Suprapubic skin (tissue), 4 donors: Measurements from ENCODE around the gene SLC35E1. TPM values are rescaled to one million over a fixed set of nuclear protein-coding genes. Genes with fewer than 3 reads are reported as not detected.

Experiments
- DNase-seq, 2 donors: peaks; one replicate each; pipeline ENCODE4 v3.0.0-alpha.2; 2019; ENCODE audit warnings: low spot score in 2 of 2
- H3K27ac ChIP-seq: fragments of 200-600 bp; sonication (generic); one replicate; pipeline ENCODE4 v1.5.1; 2019
- H3K27me3 ChIP-seq: fragments of 200-600 bp; sonication (generic); one replicate; pipeline ENCODE4 v1.5.1; 2019
- H3K36me3 ChIP-seq: fragments of 200-600 bp; sonication (generic); one replicate; pipeline ENCODE4 v1.5.1; 2019
- H3K4me1 ChIP-seq: fragments of 200-600 bp; sonication (generic); one replicate; pipeline ENCODE4 v1.5.1; 2019
- H3K4me3 ChIP-seq: fragments of 200-600 bp; sonication (generic); one replicate; pipeline ENCODE4 v1.5.1; 2019; ENCODE audit warnings: mild to moderate bottlenecking
- H3K9me3 ChIP-seq: fragments of 200-600 bp; sonication (generic); one replicate; pipeline ENCODE4 v1.5.1; 2019
- EP300 ChIP-seq: sonication (generic); formaldehyde crosslinking; IDR thresholded peaks from one replicate; pipeline ENCODE4 v1.6.1; 2017; ENCODE audit warnings: antibody characterized with exemption
- POLR2A ChIP-seq, 2 donors: fragments of 450-650 bp; IDR thresholded peaks; one replicate each; pipeline ENCODE4 v1.6.1; 2017; ENCODE audit warnings: antibody characterized with exemption in 2 of 2, mild to moderate bottlenecking in 2 of 2, moderate library complexity in 2 of 2
- POLR2AphosphoS5 ChIP-seq, 3 donors: sonication (generic); formaldehyde crosslinking; IDR thresholded peaks; one replicate each; pipeline ENCODE4 v1.6.1; 2017; ENCODE audit warnings: antibody characterized with exemption in 3 of 3
- WGBS: methylation state at CpG from one replicate; pipeline ENCODE4 v1.1.5; 2018; 5-methylcytosine and 5-hydroxymethylcytosine counted together
- total RNA-seq, 4 donors: library from RNA; depleted of rRNA; stranded (reverse); fragments of >200 nt; gene quantifications; one replicate each; pipeline ENCODE4 v1.1.0, GENCODE V29; 2016
- TF ChIP-seq, protein P1 (sequence below), 2 donors: fragments of 200-600 bp in 1 of 2; fragments of 450-650 bp in 1 of 2; sonication (generic) in 1 of 2; IDR thresholded peaks; one replicate each; pipeline ENCODE4 v1.5.1; 2016 to 2019; ENCODE audit warnings: antibody characterized with exemption in 2 of 2, mild to moderate bottlenecking in 1 of 2, moderate library complexity in 1 of 2

SLC35E1 gene
- total RNA-seq, 4 donors from 2014 or later: 49.8 to 64.8 (median 56.3) TPM

DNA sequence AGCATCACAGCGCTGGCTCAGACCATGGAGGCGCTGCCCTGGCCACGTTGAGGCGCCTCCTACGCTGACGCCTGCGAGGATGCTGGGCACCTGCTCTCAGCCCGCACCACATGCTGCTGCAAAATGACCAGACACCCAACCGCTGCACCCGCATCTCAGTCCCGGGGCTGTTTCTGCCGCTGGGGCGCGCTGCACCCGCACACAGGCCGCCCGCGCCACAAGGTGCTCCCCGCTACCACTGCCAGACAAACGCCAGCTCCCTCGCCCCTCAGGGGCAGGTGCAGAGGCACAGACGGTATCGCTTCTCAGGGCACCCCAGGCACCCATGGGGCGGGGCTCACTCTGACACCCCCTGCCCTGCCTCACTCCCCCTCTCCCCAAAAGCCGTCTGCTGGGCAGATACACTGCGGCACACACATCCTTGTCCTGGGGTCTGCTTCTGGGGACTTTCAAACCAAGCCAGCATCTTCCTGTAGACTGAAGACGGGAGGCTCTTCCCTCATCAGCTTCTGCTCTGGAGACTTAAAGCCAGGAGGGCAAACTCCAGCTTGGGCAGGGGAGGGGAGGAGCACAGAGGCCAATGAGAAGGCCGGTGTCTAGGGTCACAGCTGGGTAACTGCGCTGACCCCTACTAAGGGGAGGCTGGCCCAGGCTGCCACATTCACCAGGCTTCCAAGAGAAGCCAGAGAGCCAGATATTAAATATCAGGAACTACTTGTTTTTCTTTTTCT lies 46.3 kb downstream of the SLC35E1 start:
- DNase-seq: peak in 1 of 2 donors; percentile 44
- Histone ChIP-seq H3K36me3 (peaks cover 100% of the 10 kb centered on the region), H3K27me3 (no peaks in the 10 kb centered on the region), H3K27ac (peak overlapping the region; percentile 16), H3K4me1 (no peaks in the 10 kb centered on the region), H3K9me3 (no peaks in the 10 kb centered on the region), H3K4me3 (no peak overlapping the region)
- TF ChIP-seq, protein P1, sequence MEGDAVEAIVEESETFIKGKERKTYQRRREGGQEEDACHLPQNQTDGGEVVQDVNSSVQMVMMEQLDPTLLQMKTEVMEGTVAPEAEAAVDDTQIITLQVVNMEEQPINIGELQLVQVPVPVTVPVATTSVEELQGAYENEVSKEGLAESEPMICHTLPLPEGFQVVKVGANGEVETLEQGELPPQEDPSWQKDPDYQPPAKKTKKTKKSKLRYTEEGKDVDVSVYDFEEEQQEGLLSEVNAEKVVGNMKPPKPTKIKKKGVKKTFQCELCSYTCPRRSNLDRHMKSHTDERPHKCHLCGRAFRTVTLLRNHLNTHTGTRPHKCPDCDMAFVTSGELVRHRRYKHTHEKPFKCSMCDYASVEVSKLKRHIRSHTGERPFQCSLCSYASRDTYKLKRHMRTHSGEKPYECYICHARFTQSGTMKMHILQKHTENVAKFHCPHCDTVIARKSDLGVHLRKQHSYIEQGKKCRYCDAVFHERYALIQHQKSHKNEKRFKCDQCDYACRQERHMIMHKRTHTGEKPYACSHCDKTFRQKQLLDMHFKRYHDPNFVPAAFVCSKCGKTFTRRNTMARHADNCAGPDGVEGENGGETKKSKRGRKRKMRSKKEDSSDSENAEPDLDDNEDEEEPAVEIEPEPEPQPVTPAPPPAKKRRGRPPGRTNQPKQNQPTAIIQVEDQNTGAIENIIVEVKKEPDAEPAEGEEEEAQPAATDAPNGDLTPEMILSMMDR (IDR thresholded peaks at IDR 0.05): no peak
- TF ChIP-seq POLR2A (IDR thresholded peaks at IDR 0.05) (no peak), POLR2AphosphoS5 (IDR thresholded peaks at IDR 0.05) (no peak), EP300 (no peak)
- WGBS: 97% methylated on average over 18 of the region's 29 CpGs

DNA sequence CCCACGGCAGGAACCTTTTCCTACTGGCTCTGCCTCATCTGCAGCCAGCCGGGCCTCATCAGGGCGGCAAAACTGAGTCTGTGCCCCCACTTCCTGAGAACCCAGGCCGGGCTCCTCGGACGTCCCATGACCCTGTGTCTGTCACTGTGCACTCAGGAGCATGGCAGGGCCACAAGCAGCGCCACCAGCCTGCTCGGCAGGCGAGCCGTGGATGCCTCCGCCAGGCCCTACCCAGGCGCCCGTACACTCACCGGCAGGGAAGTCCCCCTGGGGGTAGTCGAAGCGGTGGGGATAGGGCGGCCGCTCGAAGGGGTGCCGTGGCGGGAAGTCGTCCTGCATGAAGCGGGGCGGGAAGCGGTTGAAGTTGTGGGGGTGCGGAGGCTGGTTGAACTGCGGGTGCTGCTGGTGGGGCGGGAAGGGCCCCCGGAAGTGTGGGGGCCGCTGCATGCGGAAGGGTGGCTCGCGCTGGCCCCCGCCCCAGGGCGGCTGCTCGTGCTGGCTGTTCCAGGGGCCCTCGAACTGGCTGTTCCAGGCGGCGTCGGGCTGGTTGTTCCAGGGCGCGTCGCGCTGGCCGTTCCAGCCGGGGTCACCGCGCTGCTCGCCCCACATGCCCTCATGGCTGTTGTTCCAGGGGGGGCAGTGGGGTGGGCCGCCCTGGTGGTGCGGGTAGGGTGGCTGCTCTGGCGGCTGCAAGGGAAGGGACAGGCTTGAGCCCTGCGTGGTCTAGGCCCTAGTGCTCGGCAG lies 47.1 kb downstream of the SLC35E1 start:
- H3K27ac ChIP-seq: no peak overlapping the region
- peak in 1 of 2 donors; percentile 59 for DNase-seq
- H3K27me3 ChIP-seq: no peaks in the 10 kb centered on the region
- H3K36me3 ChIP-seq: peaks cover 100% of the 10 kb centered on the region
- 96% methylated on average over 45 of the region's 54 CpGs for WGBS
- no peaks in the 10 kb centered on the region for H3K4me1 ChIP-seq
- no peak overlapping the region for H3K4me3 ChIP-seq
- TF ChIP-seq POLR2AphosphoS5 (IDR thresholded peaks at IDR 0.05) (no peak), EP300 (no peak), POLR2A (IDR thresholded peaks at IDR 0.05) (no peak)
- TF ChIP-seq, protein P1 (IDR thresholded peaks at IDR 0.05): no peak
- no peaks in the 10 kb centered on the region for H3K9me3 ChIP-seq

DNA sequence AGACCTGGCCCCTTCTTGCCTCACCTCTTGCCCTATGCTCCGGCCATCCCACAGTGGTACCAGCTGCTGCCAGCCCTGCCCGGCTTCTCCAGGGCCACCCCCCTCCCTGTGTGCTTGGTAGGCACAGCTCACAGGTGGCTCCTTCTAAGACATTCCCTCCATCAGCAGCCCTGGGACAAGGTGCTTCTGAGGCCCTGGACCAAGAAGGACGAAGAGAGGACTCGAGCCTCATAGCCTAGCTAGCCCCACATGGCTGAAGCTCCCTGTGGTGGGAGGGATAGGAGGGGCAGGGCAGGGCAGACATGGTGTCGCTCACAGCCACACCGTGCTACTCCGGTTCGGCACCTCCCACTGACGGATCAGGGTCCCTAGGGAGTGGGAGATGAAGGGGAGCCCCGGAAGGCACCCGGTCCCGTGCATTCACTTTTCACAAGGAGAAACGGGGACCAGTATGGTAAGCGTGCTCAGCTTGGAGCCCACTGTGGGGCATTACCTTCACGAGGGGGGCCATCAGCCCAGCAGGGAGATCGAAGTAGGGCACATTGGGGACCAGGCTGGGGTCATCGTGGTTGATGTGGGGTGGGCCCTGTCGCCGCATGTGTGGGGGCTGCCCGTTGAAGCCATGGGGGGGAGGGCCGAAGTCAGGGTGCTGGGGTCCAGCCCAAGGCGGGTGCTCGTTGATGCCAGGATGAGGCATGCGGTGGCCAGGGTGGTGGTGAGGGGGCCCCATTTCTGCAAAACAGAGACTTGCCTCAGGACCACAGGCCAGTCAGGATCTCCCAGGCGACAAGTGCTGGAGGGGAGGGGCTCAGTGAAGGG lies 49.4 kb downstream of the SLC35E1 start:
- Histone ChIP-seq H3K36me3 (peaks cover 100% of the 10 kb centered on the region), H3K9me3 (no peaks in the 10 kb centered on the region), H3K27ac (no peak overlapping the region), H3K4me3 (no peak overlapping the region), H3K27me3 (no peaks in the 10 kb centered on the region), H3K4me1 (no peaks in the 10 kb centered on the region)
- peak in 1 of 2 donors; percentile 50 for DNase-seq
- no peak for TF ChIP-seq POLR2AphosphoS5 (IDR thresholded peaks at IDR 0.05)
- TF ChIP-seq EP300: no peak
- TF ChIP-seq, protein P1 (IDR thresholded peaks at IDR 0.05): no peak
- no peak for TF ChIP-seq POLR2A (IDR thresholded peaks at IDR 0.05)
- WGBS: 94% methylated on average over 18 of the region's 25 CpGs

DNA sequence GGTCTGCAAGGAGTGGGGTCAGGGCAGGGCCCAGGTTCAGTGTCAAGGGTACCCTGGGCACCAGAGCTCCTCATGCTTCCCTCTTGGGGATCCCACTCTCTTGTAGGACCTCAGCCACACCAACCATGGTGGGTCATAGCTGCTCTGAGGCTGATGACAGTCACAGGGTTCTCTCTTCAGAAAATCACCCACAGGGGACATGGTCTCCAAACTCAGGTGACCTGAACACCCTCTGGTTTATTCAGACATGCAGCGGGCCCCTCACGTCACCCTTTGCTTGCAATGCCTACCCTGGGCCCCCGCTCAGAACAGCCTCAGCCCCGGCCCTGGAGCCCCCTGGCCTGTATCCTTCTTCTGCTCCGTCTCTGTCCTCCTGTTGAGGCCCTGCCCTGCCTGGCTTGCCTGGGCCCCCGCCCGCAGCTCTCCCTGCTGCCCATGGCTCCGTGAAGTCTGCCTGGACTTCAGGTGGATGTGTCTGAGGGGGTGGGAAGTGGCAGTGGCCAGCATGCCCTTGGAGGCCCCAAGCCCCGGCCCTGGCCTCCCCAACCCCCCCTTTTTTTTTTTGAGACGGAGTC lies 50.4 kb downstream of the SLC35E1 start:
- Histone ChIP-seq H3K4me1 (no peaks in the 10 kb centered on the region), H3K27me3 (no peaks in the 10 kb centered on the region), H3K27ac (no peak overlapping the region), H3K36me3 (peaks cover 100% of the 10 kb centered on the region), H3K9me3 (no peaks in the 10 kb centered on the region), H3K4me3 (no peak overlapping the region)
- TF ChIP-seq, protein P1 (IDR thresholded peaks at IDR 0.05): no peak
- DNase-seq: peak in 1 of 2 donors; percentile 49
- WGBS: 98% methylated on average over 8 of the region's 10 CpGs
